ENCODE measurements around the gene GYS1.

The GYS1 gene

DNA sequence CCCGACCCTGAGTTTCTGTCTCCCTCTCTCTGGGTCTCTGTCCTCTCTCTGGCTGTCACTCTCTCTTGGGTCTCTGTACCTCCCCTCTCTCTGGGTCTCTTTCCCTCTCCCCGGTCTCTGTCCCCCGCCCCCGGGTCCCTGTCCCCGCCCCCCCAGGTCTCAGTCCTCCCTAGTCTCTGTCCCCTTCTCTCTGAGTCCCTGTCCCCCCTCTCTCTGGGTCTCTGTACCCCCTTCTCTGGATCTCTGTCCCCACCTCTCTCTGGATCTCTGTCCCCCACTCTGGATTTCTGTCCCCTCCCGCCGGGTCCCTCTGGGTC is 30.3 kb downstream of the GYS1 start:
- DNase-seq: no peak

DNA sequence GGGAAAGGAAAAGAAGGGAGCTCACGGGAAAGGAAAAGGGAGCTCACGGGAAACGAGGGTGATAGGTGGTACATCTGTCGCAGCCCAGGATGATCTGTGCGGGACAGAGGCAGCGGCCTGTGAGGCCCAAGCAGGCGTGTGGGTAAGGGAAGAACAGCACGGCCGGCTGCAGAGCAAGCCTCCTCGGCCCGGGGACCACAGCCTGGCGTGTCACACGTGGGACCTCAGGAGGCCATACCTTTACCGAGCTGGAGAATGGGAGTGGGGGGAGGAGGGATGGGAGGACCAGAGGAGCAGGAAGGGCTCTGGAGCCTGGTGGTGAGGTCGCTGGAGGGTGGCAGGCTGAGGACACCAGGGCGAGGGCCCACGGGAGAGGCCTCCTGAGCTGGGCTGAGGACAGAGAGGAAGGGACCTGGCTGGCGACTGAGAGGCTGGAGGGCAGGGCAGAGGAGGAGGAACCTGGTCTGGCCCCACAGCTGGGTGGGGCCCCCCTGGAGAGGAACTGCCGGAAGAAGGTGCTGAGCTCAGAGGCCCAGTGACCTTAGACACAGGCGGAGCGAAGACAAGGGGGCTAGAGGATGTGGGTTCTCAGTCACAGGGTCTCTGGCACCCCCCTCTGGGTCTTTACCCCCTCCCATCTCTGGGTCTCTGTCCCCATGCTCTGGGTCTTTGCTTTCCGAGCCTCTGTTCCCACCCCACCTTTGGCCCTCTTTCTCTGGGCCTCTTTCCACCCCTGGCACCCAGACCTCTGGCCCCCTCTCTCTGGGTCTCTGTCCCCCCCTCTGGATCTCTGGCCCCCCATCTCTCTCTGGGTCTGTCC is 30.9 kb downstream of the GYS1 start:
- no peak for DNase-seq

DNA sequence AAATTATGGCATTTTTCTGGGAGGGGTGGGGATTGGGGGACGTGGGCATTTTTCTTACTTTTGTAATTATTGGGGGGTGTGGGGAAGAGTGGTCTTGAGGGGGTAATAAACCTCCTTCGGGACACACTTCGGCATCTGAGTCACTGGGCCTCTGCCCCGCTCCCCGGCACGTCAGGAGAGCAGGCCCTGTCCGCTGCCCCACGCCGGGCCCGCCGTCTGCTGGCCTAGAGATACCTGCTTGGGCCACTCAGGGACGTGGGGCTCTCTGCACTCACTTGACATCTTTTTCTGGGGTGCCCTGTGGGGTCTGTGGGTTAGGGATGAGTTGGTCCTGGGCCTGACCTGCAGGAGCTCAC is 31.5 kb downstream of the GYS1 start:
- DNase-seq: no peak

DNA sequence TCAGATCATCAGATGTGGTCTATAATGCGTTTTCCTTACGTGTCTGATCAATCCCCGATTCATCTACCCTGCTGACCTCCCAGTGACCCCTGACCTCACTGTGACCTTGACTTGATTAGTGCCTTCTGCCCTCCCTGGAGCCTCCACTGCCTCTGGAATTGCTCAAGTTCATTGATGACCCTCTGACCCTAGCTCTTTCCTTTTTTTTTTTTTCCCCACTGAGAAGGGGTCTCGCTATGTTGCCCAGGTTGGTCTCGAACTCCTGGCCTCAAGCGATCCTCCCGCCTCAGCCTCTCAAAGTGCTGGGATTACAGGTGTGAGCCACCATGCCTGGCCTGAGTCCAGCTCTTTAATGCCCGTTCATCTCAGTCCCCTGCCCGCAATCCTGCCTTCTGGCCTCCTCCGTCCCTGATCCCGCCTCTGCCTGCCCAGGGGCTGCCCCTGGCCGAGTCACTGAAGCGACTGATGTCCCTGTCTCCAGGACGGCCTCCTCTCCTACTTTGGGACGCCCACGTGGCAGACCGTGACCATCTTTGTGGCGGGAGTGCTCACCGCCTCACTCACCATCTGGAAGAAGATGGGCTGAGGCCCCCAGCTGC is 32.0 kb downstream of the GYS1 start:
- no peak for DNase-seq

DNA sequence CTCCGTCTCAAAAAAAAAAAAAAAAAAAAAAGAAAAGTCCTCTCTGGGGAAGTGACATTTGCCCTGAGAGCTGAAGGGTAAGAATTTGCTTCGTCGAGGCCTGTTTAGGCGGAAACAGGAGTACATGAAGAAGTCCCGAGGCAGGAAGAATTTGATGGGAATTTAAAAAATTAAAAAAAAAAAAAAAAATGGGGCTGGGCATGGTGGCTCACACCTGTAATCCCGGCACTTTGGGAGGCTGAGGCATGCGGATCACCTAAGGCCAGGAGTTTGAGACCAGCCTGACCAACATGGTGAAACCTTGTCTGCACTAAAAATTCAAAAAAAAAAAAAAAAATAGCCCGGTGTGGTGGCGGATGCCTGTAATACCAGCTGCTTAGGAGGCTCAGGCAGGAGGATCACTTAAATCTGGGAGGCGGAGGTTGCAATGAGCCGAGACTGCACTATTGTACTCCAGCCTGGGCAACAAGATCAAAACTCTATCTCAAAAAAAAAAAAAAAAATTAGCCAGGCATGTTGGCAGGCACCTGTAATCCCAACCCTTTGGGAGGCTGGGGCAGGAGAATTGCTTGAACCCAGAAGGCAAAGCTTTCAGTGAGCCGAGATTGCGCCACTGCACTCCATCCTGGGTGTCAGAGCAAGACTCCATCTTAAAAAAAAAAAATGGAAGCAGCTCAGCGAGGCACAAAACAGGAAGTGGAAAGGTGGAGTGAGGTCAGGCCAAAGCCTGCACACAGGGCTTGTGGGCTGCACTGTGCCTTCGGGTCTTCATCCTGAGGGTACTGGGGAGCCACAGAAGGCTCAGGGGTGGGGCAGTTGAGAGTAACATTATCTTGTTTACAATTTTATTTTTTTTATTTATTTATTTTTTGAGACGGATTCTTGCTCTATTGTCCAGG is 33.5 kb downstream of the GYS1 start:
- no peak for DNase-seq

DNA sequence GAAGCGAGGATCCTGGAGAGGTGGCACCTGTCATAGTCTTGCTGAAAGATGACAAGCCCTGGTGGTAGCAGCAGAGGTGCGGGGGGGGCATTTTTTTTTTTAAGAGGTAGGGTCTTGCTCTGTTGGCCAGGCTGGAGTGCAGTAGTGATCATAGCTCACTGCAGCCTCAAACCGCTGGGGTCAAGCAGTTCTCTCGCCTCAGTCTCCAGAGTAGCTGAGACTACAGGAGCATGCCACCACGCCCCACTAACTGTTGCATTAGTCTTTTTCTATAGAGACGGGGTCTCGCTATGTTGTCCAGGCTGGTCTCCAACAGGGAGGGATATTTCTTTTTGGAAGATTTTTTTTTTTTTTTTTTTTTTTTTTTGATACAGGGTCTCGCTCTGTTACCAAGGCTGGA is 35.1 kb downstream of the GYS1 start:
- DNase-seq: no peak

DNA sequence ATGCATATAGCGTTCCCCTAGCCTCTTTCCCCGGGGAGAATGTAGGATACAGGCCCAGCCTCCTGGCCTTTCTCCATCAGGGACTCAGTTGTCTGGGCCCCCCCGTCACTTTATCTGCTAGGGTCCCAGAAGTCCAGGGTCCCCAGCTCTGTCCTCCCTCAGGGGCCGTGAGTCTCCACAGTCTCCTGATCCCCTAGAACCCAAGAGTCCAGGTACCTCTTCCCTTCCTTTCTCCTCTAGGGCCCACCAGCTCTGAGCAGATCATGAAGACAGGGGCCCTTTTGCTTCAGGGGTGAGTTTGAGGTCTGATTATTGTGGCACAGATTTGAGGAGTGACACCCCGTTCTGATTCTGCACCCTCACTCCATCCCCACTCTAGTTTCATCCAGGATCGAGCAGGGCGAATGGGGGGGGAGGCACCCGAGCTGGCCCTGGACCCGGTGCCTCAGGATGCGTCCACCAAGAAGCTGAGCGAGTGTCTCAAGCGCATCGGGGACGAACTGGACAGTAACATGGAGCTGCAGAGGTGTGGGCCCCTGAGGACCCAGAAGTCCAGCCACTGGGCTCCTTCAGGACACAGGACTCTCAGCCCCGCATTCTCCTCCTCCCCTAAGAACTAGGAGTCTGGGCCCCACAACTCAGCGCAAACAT is 37.7 kb downstream of the GYS1 start:
- DNase-seq: no peak

DNA sequence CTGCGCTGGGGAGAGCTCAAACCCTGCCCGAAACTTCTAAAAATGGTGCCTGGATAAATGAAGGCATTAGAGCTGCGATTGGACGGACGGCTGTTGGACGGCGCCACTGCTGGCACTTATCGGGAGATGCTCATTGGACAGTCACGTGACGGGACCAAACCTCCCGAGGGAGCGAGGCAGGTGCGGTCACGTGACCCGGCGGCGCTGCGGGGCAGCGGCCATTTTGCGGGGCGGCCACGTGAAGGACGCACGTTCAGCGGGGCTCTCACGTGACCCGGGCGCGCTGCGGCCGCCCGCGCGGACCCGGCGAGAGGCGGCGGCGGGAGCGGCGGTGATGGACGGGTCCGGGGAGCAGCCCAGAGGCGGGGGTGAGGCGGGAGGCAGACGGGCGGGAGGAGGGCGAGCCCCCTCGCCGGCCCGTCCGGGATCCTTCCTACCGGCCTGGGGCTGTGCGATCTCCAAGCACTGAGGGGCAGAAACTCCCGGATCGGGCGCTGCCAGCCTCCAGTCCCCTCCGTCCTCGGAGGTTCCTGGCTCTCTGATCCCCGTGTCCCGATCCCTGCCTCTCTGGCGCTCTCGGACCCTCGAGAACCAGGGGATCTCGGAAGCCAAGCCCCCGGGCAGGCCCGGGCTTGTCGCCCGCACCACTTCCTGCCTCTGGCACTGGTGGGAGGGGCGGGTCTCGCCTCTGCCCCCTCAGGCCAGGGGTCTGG is 38.4 kb downstream of the GYS1 start, which contains the start of gene BAX:
TSS of gene BAX (plus strand) at position 281 of the 713 bp plus-strand sequence. CDS start at position 335, 54 bp downstream.
- peak; percentile 89 for DNase-seq

DNA sequence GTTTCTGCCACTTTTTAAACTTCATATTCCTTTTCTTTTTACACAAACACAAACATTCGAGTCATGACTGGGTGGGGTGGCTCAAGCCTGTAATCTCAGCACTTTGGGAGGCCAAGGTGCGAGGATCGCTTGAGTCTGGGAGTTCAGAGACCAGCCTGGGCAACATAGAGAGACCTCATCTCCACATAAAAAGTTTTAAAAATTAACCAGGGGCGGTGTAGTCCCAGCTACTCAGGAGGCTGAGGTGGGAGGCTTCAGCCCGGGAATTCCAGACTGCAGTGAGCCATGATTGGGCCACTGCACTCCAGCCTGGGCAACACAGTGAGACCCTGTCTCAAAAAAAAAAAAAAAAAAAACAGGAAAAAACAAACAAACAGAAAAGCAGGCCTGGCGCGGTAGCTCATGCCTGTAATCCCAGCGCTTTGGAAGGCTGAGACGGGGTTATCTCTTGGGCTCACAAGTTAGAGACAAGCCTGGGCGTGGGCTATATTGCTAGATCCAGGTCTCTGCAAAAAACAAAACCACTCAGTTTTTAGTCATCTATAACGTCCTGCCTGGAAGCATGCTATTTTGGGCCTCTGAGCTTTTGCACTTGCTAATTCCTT is 39.0 kb downstream of the GYS1 start:
- DNase-seq: no peak

DNA sequence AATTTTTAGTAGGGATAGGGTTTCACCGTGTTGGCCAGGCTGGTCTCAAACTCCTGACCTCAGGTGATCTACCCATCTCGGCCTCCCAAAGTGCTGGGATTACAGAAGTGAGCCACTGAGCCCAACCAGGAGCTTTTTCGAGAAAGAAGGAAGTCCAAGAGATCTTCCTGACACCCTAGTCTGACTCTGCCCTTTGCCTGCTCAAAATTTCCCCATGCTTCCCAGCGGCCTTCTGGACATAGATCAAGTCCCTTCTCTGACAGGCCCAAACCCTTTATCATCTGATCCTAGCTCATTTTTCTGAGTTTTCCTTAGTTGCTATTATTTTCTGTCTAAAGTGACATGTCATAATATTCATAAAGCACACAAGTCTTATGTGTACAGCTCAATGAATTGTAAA is 40.0 kb downstream of the GYS1 start:
- DNase-seq: no peak

DNA sequence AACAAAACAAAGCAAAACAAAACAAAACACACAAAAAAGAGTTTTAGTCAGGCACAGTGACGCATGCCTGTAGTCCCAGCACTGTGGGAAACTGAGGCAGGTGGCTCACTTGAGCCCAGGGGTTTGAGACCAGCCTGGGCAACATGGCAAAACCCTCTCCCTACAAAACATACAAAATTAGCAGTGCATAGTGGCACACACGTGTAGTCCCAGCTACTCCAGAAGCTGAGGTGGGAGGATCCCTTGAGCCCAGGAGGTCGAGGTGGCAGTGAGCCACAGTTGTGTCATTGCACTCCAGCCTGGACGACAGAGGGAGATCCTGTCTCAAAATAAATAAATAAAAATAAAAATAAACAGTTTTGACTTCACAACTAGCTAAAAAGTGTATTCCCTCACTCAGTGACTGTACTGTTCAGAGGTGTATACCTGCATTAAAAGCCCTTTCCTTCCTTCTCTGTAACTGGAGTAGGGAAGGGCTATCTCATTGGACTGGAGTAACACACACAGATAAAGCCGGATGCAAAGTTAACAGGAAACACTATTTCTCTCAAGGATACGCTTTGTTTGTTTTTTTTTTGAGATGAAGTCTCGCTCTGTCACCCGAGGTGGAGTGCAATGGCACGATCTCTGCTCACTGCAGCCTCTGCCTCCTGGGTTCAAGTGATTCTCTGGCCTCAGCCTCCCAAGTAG is 42.1 kb downstream of the GYS1 start:
- DNase-seq: no peak

DNA sequence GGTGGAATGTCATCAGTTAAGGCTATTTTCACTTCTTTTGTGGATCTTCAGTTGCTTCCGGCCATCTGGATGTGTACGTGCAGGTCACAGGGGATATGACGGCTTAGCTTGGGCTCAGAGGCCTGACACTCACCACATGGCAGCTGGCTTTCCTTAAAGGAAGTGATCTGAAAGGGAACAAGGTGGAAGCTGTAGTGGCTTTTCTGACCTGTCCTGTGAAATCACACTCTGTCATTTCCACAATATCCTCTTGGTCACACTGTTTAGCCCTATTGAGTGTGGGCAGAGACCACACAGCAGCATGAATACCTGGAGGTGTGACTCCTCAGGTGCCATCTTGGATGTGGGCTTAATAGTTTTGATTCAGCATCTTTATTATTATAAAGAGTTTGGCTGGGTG is 43.0 kb downstream of the GYS1 start:
- DNase-seq: no peak

DNA sequence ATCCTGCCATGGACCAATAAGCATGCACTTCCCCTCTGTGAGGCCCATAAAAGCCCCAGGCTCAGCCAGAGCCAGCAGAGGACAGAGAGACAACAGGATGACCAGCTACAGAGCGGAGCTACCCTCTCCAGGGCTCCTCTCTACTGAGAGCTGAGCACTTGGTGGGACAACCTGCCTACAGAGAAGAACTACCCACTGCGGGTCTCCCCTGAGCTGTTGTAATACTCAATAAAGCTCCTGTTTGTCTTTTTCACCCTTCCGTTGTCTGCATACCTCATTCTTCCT is 45.9 kb downstream of the GYS1 start:
- no peak for DNase-seq

DNA sequence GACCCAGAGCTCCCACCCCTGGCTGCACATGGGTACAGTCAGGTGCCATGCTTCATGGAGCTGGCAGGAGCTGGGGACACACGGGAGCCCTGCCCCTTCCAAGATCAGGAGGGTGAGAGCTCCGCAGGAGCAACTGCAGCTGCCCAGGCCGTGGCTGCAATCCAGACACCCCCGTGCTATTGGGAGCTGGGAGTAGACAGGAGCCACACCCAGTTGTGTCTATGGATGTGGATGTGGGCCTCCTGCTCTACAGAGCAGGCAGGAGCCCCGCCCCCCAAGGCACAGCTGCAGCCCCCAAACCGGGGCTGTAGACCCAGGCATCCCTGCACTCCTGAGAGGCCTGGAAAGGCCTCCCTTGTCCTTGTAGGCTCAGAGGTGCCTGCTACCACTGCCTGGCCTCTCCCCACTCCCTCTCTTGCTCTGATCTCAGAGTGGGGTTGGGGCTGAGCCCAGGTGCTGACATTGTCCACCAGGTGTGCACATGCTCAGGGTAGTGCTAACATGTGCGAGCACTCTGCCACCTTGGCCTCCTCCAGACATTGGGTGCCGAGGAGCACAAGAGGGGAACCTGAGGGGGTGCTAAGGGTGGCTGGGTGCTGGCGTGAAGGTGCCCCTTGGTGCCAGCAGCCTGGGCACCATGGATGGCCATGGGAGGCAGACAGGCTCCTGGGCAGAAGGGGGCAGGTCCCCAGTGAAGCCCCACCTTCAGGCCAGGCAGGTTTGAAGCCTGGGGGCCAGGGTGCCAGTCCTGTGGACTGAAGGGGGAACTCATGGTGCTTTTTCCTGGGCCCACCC is 46.4 kb downstream of the GYS1 start:
- no peak for DNase-seq

DNA sequence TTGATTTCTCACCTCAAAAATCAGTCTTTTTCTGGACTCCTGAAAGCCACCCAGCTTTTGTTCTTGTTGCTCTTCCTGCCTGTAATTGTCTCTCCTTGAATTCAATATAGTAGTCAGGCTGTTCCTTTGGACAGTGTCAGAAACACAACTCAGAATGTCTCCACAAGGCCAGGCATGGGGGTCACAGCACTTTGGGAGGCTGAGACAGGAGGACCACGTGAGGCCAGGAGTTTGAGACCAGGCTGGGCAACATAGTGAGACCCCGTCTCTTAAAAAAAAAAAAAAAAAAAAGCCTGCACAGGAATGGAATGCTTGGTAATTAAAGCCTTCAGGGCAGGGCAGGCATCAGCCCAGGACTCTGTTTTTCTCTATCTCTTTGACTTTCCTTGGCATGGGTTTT is 47.3 kb downstream of the GYS1 start:
- DNase-seq: no peak

DNA sequence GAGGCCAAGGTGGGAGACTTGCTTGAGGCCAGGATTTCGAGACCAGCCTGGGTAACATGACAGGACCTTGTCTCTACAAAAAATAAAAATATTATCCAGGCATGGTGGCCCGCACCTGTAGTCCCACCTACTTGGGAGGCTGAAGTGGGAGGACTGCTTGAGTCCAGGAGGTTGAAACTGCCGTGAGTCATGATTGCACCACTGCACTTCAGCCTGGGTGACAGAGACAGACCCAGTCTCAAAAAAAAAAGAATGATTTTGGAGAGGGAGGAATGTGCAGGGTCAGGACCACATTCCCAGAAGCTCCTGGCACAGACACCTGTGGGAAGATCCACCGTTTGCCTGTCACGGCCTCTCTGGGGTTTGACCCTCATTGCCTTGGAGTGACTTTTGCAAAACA is 47.7 kb downstream of the GYS1 start:
- no peak for DNase-seq

DNA sequence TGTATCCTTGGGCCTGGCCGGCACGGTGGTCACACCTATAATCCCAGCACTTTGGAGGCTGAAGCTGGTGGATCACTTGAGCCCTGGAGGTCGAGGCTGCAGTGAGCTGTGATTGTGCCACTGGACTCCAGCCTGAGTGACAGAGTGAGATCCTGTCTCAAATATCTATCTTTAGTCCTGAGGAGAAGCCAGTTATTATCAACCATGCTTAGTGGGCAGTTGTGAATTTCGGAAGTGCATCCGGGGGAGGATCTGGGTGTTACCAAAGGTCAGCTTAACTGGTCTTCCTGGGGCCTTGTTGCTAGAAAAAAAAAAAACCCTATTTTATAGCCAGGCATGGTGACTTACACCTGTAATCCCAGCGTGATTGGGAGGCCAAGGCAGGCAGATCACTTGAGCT is 50.0 kb downstream of the GYS1 start:
- DNase-seq: no peak

DNA sequence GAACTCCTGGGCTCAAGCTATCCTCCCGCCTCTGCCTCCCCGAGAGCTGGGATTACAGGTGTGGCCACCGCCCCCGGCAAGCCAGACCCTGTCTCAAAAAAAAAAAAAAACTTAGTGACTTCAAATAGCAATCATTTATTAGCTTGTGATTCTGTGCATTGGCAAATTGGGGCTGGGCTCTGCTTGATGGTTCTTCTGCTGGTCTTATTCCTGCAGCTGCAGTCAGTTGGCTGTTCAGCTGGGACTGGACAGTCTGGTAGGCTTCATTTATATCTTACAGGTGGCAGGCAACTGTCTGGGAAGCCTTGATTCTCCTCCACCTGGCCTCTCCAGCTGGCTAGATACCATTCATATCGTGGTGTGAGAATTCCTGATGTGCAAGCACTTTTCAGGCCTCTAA is 52.2 kb downstream of the GYS1 start:
- no peak for DNase-seq

DNA sequence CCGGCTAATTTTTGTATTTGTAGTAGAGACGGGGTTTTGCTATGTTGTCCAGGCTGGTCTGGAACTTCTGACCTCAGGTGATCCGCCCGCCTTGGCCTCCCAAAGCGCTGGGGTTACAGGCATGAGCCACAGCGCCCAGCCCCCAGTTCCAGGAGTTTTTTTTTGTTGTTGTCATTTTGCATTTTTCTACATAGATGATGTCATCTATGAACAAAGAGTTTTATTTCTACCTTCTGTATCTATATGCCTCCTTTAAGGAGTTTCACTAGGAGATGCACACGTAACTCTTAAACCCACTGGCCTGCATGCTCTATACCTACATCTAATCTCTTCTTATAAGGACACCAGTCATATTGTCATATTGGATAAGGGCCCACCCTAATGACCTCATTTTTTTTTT is 54.9 kb downstream of the GYS1 start:
- no peak for DNase-seq

DNA sequence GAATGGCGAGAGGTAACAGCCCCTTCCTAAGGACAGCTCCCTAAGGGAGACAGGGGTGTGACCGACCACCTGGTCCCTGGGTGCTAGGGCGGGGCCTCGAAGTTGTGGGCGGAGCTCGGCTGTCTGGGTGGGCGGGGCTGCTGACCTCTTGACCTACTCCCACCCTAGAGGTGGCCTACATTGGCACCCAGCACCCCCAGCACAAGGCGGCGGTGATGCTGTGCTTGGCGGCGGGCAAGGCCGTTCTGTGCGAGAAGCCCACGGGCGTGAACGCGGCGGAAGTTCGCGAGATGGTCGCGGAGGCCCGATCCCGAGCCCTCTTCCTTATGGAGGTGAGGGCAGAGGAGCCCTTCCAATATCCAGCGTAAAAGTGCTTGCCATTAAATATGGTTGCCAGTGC is 57.2 kb downstream of the GYS1 start:
- no peak for DNase-seq

DNA sequence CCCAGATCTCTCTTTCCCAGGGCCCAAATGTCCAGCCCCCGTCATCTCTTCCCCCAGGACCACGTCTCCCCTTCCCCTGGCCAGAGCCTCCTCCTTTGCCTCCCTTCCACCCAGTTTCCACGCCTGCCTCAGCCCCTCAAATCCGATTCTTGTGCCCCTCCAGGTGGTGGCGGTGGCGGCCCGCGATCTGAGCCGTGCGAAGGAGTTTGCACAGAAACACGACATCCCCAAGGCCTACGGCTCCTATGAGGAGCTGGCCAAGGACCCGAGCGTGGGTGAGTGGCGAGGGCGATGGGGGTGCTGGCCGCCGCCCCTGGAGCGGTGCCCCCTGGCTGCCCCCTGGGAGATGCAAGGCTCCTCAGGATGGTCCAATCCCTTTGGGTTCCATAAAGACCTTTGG is 58.3 kb downstream of the GYS1 start:
- no peak for DNase-seq

All from DMS 273 treated with DMSO at 0.1 percent for 48 hours (cell line).